Cardiac fibroblast (primary cell): Measurements from ENCODE around the gene PKP1.

Experiments used
- DNase-seq, 2 donors: peaks; one replicate each; pipeline versions ENCODE4 v3.0.0 to v3.0.0-alpha.2; 2010; ENCODE audit warnings: low read depth in 2 of 2
- H3K4me3 ChIP-seq, 2 donors: replicated peaks in 1 of 2; 1 replicate in 1 of 2; 2 replicates in 1 of 2; pipeline ENCODE4 v1.5.1; 2011; ENCODE audit warnings: low read depth in 2 of 2, low read length in 2 of 2, mild to moderate bottlenecking in 2 of 2, moderate library complexity in 1 of 2
- TF ChIP-seq, protein P1 (sequence below): IDR thresholded peaks from one replicate; pipeline ENCODE4 v1.5.1; 2011; ENCODE audit warnings: low read depth, mild to moderate bottlenecking, low read length, inconsistent platforms

The PKP1 gene

DNA sequence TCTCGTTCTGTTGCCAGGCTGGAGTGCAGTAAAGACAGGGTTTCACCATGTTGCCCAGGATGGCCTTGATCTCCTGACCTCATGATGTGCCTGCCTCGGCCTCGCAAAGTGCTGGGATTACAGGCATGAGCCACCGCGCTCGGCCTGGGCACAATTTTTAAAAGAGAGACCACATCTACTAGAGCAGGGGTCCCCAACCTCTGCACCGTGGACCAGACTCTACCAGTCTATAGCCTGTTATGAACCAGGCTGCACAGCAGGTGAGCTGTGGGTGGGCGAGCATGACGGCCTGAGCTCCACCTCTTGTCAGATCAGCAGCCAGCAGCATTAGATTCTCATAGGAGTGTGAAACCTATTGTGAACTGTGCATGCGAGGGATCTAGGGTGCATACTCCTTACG is 73.4 kb downstream of the PKP1 start:
- TF ChIP-seq, protein P1, sequence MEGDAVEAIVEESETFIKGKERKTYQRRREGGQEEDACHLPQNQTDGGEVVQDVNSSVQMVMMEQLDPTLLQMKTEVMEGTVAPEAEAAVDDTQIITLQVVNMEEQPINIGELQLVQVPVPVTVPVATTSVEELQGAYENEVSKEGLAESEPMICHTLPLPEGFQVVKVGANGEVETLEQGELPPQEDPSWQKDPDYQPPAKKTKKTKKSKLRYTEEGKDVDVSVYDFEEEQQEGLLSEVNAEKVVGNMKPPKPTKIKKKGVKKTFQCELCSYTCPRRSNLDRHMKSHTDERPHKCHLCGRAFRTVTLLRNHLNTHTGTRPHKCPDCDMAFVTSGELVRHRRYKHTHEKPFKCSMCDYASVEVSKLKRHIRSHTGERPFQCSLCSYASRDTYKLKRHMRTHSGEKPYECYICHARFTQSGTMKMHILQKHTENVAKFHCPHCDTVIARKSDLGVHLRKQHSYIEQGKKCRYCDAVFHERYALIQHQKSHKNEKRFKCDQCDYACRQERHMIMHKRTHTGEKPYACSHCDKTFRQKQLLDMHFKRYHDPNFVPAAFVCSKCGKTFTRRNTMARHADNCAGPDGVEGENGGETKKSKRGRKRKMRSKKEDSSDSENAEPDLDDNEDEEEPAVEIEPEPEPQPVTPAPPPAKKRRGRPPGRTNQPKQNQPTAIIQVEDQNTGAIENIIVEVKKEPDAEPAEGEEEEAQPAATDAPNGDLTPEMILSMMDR: no peak
- no peak for DNase-seq
- no peak overlapping the region for H3K4me3 ChIP-seq

DNA sequence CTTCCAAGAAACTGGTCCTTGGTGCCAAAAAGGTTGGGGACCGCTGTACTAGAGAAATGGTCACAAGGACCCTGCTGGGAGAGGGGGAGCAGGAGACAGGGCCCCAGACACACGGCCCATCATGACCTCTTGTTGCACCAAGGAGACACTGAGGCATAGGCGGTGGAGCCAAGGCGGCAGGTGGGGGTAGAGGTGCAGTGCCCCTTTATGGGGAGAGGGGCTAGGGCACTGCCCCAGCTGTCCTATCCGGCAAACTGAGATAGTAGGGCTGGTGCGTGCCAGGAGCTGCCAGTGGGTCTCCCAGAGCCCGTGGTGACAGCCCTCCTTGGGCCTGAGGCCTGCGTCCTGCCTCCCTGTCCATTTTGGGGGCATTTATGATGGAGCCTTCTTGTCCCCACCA is 73.9 kb downstream of the PKP1 start:
- no peak for DNase-seq
- no peak overlapping the region for H3K4me3 ChIP-seq
- TF ChIP-seq, protein P1: no peak

DNA sequence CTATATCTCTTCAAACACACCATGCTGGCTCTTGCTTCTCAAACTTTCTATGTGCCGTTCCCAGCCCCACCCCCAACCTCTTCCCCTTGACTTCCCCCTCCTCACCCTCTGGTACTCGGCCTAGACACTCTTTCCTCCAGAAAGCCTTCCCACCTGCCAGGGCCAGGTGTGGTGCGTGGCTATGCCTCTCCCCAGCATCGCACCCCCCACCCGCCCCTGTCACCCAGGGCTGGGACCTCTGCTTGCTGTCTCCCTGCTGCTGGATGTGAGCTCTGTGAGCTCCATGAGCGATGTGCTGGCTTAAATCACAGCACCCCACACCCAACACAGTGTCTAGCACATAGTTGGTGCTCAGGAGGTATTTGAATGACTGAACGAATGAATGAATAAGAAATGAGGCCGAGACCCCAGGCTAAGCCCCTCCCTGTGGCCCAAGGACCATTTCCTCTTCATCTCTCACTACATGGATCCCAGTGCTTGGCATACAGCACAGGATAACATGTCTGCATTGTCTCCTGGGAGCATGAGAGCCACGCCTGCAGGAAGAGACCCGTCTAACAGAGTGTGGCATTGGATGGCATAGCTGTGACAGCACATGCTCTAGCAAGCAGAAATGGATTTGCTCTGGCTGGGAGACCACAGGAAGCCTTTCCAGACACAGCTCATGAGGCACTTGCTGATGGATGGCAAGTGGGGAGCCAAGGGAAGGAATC is 74.5 kb downstream of the PKP1 start:
- no peak for DNase-seq
- TF ChIP-seq, protein P1: no peak
- H3K4me3 ChIP-seq: no peak overlapping the region

DNA sequence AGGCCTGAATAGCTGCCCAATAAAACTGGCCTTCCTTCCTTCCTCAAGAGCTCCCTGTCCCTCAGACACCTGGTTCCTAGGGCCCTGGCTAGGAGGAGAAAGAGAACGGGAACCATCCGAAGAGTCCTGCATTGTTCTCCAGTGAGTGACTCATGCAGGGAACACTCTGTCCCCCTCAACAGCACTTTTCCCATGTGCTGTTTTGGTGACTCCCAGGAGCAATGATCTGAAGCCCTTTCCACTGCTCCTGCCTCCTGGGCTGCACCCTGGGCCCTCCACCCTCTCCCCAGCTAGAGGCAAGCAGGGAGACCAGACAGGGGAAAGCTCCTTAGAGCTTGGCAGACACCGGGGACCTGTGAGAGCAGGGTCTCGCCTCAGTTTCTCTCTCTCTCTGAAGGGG is 75.3 kb downstream of the PKP1 start:
- DNase-seq: peak; percentile 36 to 59
- no peak overlapping the region for H3K4me3 ChIP-seq
- TF ChIP-seq, protein P1: no peak

DNA sequence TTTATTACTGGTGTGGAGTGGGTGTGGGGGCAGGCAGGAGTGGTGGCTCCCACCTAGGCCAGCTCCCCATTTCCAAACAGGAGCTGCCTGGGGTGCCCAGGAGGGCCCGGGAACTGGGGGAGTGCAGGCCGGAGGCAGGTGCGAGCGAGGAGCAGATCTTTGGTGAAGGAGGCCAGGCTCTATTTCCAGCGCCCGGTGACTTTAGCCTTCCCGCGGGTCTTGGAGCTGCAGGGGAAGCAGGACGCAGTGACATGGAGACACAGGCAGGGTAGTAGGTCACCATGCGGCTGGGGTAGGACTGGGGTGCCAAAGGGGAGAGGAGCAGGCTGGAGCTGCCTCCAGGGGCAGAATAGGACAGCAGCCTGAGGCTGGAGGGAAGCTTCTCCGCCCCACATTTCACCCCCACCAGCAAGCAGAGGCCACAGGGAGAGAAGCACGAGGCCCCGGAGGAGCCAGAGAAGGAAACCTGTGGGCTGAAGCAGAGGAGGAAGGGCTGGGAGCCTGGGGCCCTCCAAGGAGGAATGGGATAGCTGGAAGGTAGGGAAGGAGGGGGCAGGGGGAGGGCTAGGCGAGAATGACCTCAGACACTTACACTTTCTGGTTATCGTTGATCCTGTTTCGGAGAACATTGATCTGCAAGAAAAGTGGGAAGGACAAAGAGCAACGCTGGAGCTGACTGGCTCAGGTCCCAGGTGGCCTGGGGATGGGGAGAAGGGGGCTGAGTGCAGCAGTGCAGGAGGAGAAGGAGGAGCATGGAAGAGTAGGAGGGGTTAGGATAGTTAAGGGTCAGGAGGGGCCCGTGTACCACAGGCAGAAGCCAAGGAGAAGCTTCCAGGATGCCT is 75.9 kb downstream of the PKP1 start:
- no peak for DNase-seq
- TF ChIP-seq, protein P1: no peak
- H3K4me3 ChIP-seq: no peak overlapping the region

DNA sequence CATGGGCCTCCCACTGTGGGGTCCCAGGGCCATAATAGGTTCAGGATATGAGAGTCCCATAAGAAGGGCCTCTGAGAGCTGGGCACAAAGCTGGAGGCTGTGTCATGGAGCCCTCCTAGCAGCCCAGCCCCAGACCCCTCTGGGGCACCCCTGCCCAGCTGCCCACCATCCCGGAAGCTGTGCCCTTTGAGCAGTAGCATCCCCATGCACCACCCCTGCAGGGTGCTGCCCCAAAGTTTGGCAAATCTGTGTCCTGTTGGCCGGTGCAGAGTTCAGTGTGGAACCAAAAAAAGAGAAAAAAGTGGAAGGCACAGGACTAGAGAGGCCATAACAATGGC is 76.5 kb downstream of the PKP1 start:
- TF ChIP-seq, protein P1: no peak
- no peak for DNase-seq
- H3K4me3 ChIP-seq: no peak overlapping the region
